GM10248 (cell line): ENCODE data around the gene NLRC5.

ENCODE experiments used
- CTCF ChIA-PET: fragments of 300-600 bp; sonication (Branson Sonifier 250); formaldehyde crosslinking; extraction: SDS; loops from one replicate; lab custom pipeline; 2021; ENCODE audit warnings: antibody characterized with exemption; lab: Yijun Ruan, JAX
- POLR2A ChIA-PET: fragments of 350-650 bp; sonication (Branson Sonifier 250); formaldehyde crosslinking; extraction: SDS; loops from one replicate; lab custom pipeline; 2020; ENCODE audit warnings: antibody characterized with exemption; lab: Yijun Ruan, JAX
- DNase-seq: peaks from one replicate; pipeline ENCODE4 v3.0.0; 2012; ENCODE audit errors: extremely low spot score
- TF ChIP-seq, protein P1 (sequence below): IDR thresholded peaks from 2 replicates; pipeline ENCODE4 v1.5.1; 2012; ENCODE audit warnings: mild to moderate bottlenecking, low read depth; ENCODE audit errors: extremely low read depth, missing control alignments, control extremely low read depth

NLRC5 gene

DNA sequence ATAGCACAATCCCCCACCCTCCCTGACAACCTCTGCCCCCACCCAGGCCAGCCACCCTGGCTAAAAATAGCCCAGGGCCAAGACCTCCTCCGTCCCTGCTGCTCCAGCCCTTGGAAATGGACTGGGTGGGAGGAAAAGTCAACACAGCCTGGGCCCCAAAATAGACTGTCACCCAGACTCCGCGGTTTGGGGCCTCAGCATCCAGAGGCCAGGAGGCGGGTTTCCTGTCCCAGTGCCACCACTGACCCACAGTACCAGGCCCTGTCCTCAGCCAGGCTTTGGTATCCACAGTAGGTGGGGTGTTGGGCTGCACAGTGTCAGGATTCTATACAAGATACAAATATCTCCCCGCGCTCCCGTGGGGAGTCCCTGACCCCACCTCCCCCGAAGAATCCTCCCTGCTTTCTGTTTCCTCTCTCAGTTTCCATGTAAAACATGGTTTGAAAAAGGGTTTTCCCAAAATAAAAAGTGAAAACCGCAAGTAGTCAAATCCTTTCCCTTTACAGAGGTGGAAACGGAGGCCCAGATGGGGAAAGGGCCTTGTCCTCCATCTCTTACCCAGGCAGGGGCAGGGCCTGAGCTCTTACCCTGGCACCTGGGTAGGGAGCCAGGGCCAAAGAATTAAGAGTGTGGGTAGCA, 123.2 kb downstream of the NLRC5 start:
- TF ChIP-seq, protein P1, sequence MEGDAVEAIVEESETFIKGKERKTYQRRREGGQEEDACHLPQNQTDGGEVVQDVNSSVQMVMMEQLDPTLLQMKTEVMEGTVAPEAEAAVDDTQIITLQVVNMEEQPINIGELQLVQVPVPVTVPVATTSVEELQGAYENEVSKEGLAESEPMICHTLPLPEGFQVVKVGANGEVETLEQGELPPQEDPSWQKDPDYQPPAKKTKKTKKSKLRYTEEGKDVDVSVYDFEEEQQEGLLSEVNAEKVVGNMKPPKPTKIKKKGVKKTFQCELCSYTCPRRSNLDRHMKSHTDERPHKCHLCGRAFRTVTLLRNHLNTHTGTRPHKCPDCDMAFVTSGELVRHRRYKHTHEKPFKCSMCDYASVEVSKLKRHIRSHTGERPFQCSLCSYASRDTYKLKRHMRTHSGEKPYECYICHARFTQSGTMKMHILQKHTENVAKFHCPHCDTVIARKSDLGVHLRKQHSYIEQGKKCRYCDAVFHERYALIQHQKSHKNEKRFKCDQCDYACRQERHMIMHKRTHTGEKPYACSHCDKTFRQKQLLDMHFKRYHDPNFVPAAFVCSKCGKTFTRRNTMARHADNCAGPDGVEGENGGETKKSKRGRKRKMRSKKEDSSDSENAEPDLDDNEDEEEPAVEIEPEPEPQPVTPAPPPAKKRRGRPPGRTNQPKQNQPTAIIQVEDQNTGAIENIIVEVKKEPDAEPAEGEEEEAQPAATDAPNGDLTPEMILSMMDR = no peak
- DNase-seq = no peak
- ChIA-PET CTCF (interaction anchor here (1.1 to 5.4 kb wide), 7 partner anchors 12 to 35 kb away, joined by 3 to 41 read pairs (median 5); partner anchors contain the start of gene CPNE2), POLR2A (no interaction called here)

DNA sequence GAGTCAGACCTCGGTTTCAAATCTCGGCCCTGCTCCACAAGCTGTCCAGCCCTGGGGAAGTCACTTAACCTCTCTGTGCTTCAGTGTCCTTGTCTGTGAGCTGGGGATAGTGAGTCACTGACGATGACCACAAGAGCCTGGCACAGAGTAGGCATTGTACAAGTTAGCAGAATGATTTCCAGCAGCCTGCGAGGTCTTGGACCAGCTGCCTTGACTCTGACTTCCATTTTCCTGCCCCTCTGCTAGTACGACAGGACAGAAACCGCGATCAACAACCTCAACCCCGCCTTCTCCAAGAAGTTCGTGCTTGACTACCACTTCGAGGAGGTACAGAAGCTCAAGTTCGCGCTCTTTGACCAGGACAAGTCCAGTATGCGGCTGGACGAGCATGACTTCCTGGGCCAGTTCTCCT, 123.7 kb downstream of the NLRC5 start:
- POLR2A ChIA-PET = no interaction called here
- CTCF ChIA-PET = interaction anchor here (0.7 to 5.4 kb wide), 9 partner anchors 12 to 37 kb away, joined by 3 to 41 read pairs (median 5); partner anchors contain the start of gene CPNE2
- TF ChIP-seq, protein P1 = no peak
- DNase-seq = no peak

DNA sequence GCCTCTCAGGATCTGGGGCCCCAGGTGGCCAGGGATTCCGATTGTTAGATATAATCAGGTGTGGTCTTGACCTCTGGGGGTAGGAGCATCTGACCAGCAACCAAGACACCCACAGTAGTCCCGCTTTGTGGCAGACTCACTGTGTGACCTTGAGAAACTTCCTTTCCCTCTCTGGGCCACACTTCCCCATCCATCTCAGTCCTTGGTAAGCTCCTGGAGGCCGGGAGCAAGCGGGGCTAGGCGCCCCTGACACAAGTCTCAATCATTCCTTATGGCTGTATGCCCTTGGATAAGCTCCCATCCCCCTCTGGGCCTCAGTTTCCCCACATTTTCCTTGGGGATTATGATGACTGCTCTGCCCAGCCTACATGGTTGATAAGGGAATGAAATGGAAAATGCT, 124.3 kb downstream of the NLRC5 start:
- CTCF ChIA-PET = interaction anchor here (0.7 to 5.4 kb wide), 9 partner anchors 13 to 147 kb away, joined by 3 to 41 read pairs (median 5); partner anchors contain the start of gene CPNE2
- POLR2A ChIA-PET = no interaction called here
- no peak for DNase-seq
- TF ChIP-seq, protein P1 = no peak

DNA sequence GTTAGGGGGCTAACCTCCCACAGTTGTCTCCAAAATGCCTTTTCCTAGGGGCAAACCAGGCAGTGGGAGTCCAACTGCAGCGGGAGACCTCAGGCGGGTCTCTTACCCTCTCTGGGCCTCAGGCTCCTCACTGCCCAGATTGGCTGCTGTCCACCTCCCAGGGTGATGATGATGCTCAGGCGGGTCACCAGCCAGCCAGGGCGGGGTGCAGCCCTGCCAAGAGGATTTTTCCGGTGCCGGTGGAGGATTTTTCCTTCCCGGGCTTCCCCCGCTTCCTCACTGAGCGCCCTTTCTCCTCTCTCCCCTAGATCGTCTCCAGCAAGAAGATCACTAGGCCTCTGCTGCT, 125.8 kb downstream of the NLRC5 start:
- CTCF ChIA-PET = interaction anchor here (1.2 to 1.5 kb wide), 2 partner anchors 12 to 29 kb away, joined by 3 to 4 read pairs; no protein-coding TSS in a partner anchor
- TF ChIP-seq, protein P1 = no peak
- POLR2A ChIA-PET = no interaction called here
- DNase-seq = no peak

DNA sequence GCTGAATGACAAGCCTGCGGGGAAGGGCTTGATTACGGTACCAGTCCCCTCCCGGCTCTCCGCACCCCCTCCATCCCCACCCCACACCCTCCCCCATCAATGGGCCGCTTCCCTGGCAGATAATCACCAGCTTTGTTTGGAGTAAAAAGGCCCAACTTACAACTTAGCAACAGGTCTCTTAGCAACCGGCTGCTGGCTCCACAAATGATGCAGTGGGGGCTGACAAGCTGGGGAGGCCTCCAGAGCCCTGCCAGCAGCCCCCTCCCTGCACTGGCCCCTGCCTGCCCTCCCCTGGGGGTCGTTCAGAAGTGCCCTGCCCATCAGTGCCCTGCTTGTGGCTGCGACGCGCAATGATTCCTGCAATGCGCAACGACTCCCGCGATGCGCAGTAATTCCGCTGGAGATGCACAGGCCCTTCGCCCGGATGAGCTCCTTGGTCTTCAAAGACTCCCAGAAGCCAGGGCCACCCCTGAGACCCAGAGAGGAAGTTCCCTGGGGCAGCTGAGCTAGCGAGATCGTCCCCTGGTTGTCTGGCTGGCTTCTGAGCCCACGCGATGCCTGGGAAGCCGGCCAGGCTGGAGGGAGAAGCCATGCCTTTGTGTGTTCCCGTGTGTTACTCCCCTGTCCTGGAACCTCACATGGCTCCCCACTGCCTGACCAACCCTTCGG, 126.3 kb downstream of the NLRC5 start:
- CTCF ChIA-PET = interaction anchor here (1.5 to 5.7 kb wide), 3 partner anchors 11 to 29 kb away, joined by 3 to 28 read pairs (median 3); partner anchors contain the start of gene CPNE2
- POLR2A ChIA-PET = no interaction called here
- TF ChIP-seq, protein P1 = no peak
- DNase-seq = no peak

DNA sequence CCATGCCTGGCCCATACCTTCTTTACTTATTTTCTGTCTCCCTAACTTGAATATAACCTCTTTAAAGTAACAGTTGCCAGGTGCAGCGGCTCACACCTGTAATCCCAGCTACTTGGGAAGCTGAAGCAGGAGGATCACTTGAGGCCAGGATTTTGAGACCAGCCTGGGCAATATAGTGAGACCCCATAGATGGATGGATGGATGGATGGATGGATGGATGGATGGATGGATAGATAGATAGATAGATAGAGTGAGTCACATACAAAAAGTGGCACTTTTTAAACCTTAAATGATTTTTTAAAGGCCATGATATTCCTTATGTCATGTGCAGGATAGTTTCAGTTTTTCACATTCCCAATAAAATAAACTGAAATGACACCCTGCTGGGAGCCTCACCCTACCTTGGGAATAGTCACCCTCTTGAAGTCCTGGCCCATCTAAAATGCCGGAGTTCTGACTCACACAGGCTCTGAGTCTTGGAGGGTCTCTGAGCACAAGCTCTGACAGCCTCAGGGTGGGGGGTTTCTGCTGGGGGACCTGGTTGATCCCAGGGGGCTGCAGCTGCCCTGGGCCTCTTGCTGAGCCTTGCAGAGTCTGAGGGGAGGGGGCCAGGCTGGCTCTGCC, 129.2 kb downstream of the NLRC5 start:
- TF ChIP-seq, protein P1 = no peak
- ChIA-PET POLR2A (no interaction called here), CTCF (interaction anchor here (0.9 to 5.7 kb wide), 5 partner anchors 9 to 35 kb away, joined by 3 to 28 read pairs (median 3); partner anchors contain the start of gene CPNE2)
- DNase-seq = no peak
